ENCODE results near the gene CEP57L1. TPM values are rescaled to one million over a fixed set of nuclear protein-coding genes. Genes with fewer than 3 reads are reported as not detected.

The CEP57L1 gene
- total and polyA plus RNA-seq, 2 experiments from 2014 or later: 17.1 to 20.2 TPM

- TF ChIP-seq REST (IDR thresholded peaks at IDR 0.05; ENCODE audit: unreplicated experiment): no peak
- no peak for TF ChIP-seq ZNF462 (CRISPR knock-in tag; IDR thresholded peaks at IDR 0.05)
- TF ChIP-seq ZNF331 (CRISPR knock-in tag; IDR thresholded peaks at IDR 0.05; ENCODE audit: low read depth): no peak
- TF ChIP-seq EZH2 (IDR thresholded peaks at IDR 0.05; ENCODE audit: low read depth, unreplicated experiment): no peak
- TF ChIP-seq POLR2AphosphoS5 (IDR thresholded peaks at IDR 0.05; ENCODE audit: low read depth): no peak
- TF ChIP-seq JUNB (IDR thresholded peaks at IDR 0.05; ENCODE audit: unreplicated experiment): no peak
Observed at GRCh38 chr6:109165392-109165974, 70.2 kb downstream of the CEP57L1 start (continued).

Measured in GM23338 (cell line).